Loucy (cell line): ENCODE data around the gene TGFBR3.

ENCODE experiments used
- EZH2phosphoT487 ChIP-seq: fragments of 200-600 bp; IDR thresholded peaks from 2 replicates; pipeline ENCODE4 v1.6.1; 2018; ENCODE audit warnings: antibody characterized with exemption, mild to moderate bottlenecking, moderate library complexity, borderline replicate concordance
- TF ChIP-seq, protein P1 (sequence below): fragments of 200-600 bp; sonication (generic); conservative IDR thresholded peaks from 2 replicates; pipeline ENCODE4 v1.5.1; 2014; ENCODE audit warnings: mild to moderate bottlenecking, antibody characterized with exemption, low read length

DNA sequence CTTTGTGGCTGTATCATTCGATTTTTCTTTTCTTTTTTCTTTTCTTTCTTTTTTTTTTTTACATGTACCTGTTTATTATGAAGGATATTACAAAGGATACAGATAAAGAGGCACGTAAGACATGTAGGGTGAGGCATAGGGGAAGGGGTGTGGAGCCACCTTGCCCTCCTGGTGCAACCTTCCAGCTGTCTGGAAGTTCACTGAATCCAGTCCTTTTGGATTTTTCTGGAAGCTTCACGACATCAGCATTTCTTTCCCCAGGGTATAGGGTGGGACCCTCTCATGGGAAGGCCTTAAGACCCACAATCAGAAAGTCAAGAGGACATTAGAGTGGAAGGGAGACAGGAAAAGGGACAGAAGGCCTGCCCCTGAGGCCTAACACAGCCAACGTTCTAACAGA, 30.1 kb upstream of the TGFBR3 start:
- TF ChIP-seq, protein P1, sequence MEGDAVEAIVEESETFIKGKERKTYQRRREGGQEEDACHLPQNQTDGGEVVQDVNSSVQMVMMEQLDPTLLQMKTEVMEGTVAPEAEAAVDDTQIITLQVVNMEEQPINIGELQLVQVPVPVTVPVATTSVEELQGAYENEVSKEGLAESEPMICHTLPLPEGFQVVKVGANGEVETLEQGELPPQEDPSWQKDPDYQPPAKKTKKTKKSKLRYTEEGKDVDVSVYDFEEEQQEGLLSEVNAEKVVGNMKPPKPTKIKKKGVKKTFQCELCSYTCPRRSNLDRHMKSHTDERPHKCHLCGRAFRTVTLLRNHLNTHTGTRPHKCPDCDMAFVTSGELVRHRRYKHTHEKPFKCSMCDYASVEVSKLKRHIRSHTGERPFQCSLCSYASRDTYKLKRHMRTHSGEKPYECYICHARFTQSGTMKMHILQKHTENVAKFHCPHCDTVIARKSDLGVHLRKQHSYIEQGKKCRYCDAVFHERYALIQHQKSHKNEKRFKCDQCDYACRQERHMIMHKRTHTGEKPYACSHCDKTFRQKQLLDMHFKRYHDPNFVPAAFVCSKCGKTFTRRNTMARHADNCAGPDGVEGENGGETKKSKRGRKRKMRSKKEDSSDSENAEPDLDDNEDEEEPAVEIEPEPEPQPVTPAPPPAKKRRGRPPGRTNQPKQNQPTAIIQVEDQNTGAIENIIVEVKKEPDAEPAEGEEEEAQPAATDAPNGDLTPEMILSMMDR = no peak
- no peak for TF ChIP-seq EZH2phosphoT487
